Gastrocnemius medialis (tissue), 4 donors: ENCODE measurements around the gene EMC7. TPM values are rescaled to one million over a fixed set of nuclear protein-coding genes. Genes with fewer than 3 reads are reported as not detected.

ENCODE experiments used
- total RNA-seq, 4 donors: library from RNA; depleted of rRNA; stranded (reverse); fragments of >200 nt; gene quantifications; one replicate each; pipeline versions ENCODE4 v1.1.0 to v1.2.3, GENCODE V29; 2016

EMC7 gene
- total RNA-seq, 4 donors from 2014 or later: 36.6 to 66.8 (median 48.3) TPM

Other genes with a start within 250 kb of the EMC7 start
- gene CHRM5, start 133.4 kb downstream of the EMC7 start, total RNA-seq: not detected
- gene AVEN, start 62.7 kb downstream of the EMC7 start, total RNA-seq: 10 to 100 TPM; 17.4 to 36.2 (median 21.5) TPM
- 1 to 10 TPM in 2 of 4 donors, under 1 TPM in 2; 0.73 to 1.9 (median 1.2) TPM for gene PGBD4, start 221 bp upstream of the EMC7 start, total RNA-seq
- gene KATNBL1, start 108.2 kb upstream of the EMC7 start, total RNA-seq: 10 to 100 TPM in 3 of 4 donors, 1 to 10 TPM in 1; 9.2 to 24.9 (median 12.3) TPM
- gene EMC4, start 123.2 kb upstream of the EMC7 start, total RNA-seq: 100 to 1,000 TPM; 205 to 230 (median 213) TPM
- 10 to 100 TPM; 17.3 to 25.4 (median 19.5) TPM for gene SLC12A6, start 235.9 kb upstream of the EMC7 start, total RNA-seq
- 100 to 1,000 TPM; 142 to 194 (median 170) TPM for gene NOP10, start 241.3 kb upstream of the EMC7 start, total RNA-seq
- not detected for gene NUTM1, start 241.5 kb upstream of the EMC7 start, total RNA-seq